ENCODE results near the gene TEX11.

TEX11 gene

DNA sequence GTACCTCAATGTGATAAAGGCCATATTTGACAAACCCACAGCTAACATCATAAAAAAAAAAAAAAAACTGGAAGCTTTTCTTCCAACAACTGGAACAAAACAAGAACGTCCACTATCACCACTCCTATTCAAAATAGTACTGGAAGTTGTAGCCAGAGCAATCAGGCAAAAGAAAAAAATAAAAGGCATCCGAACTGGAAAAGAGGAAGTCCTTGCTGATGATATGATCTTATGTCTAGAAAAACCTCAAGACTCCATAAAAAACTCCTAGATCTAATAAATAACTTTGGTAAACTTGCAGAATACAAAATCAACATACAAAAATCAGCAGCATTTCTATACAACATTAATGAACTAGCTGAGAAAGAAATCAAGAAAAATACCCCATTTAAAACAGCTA, 134.3 kb downstream of the TEX11 start:
- H3K27ac ChIP-seq (replicated peaks), result no peak overlapping the region
- peak; percentile 70 for TF ChIP-seq SPI1 (IDR thresholded peaks at IDR 0.05; ENCODE audit: borderline replicate concordance, low read depth)
- TF ChIP-seq, protein P1, sequence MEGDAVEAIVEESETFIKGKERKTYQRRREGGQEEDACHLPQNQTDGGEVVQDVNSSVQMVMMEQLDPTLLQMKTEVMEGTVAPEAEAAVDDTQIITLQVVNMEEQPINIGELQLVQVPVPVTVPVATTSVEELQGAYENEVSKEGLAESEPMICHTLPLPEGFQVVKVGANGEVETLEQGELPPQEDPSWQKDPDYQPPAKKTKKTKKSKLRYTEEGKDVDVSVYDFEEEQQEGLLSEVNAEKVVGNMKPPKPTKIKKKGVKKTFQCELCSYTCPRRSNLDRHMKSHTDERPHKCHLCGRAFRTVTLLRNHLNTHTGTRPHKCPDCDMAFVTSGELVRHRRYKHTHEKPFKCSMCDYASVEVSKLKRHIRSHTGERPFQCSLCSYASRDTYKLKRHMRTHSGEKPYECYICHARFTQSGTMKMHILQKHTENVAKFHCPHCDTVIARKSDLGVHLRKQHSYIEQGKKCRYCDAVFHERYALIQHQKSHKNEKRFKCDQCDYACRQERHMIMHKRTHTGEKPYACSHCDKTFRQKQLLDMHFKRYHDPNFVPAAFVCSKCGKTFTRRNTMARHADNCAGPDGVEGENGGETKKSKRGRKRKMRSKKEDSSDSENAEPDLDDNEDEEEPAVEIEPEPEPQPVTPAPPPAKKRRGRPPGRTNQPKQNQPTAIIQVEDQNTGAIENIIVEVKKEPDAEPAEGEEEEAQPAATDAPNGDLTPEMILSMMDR (IDR thresholded peaks at IDR 0.05; ENCODE audit: insufficient read depth, low read length), result no peak
- H3K27me3 ChIP-seq (ENCODE audit: insufficient read depth, poor library complexity, severe bottlenecking), result no peaks in the 10 kb centered on the region
- no peak for DNase-seq (ENCODE audit: low read depth in 1 of 2, low spot score in 1 of 2)
- H3K4me3 ChIP-seq (replicated peaks; ENCODE audit: insufficient read depth, low read length), result no peak overlapping the region

DNA sequence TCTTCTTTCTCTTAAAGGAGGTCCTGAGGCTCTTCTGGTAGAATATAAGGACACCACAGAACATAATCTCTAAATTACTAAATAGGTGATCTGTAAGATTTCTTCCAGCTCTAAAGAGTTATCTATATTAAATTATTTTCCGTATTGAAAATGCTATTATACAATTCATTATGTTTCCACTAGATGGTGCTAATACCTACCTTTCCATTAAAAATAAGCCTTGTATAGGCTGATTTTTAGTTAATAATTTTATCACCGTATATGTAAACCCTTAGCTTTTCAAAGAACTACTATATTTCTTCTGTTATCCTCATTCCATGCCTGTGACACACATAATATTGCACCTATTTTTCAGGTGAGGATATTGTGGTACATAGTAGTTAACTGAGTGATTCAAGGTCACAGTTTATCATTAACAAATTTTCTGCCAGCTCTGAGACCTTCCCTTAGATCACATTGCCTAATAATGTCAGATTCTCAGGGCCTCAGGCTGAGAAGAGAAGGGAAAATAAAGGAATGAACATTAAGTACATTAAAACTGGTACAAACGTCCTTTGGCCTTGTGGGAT, 138.8 kb downstream of the TEX11 start:
- DNase-seq (ENCODE audit: low read depth in 1 of 2, low spot score in 1 of 2), result no peak
- TF ChIP-seq POLR2AphosphoS5 (IDR thresholded peaks at IDR 0.05; ENCODE audit: low read depth), result no peak

DNA sequence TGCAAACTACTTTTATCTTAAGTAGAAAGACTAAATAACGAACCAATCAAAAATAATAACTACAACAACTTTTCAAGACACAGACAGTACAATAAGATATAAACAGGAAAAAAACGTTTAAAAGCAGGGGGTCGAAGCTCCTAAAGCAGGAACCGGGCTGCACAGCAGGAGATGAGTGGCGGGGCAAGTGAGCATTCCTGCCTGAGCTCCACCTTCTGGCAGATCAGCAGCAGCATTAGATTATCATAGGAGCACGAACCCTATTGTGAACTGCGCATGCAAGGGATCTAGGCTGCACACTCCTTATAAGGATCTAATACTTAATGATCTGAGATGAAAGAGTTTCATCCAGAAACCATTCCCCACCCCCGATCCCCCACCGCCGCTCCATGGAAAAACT, 146.2 kb downstream of the TEX11 start:
- no peak for DNase-seq (ENCODE audit: low read depth in 1 of 2, low spot score in 1 of 2)
- H3K27me3 ChIP-seq (ENCODE audit: insufficient read depth, poor library complexity, severe bottlenecking), result peaks cover 4% of the 10 kb centered on the region
- H3K4me3 ChIP-seq (replicated peaks; ENCODE audit: insufficient read depth, low read length), result no peak overlapping the region
- no peak overlapping the region for H3K27ac ChIP-seq (replicated peaks)
- TF ChIP-seq, protein P2, sequence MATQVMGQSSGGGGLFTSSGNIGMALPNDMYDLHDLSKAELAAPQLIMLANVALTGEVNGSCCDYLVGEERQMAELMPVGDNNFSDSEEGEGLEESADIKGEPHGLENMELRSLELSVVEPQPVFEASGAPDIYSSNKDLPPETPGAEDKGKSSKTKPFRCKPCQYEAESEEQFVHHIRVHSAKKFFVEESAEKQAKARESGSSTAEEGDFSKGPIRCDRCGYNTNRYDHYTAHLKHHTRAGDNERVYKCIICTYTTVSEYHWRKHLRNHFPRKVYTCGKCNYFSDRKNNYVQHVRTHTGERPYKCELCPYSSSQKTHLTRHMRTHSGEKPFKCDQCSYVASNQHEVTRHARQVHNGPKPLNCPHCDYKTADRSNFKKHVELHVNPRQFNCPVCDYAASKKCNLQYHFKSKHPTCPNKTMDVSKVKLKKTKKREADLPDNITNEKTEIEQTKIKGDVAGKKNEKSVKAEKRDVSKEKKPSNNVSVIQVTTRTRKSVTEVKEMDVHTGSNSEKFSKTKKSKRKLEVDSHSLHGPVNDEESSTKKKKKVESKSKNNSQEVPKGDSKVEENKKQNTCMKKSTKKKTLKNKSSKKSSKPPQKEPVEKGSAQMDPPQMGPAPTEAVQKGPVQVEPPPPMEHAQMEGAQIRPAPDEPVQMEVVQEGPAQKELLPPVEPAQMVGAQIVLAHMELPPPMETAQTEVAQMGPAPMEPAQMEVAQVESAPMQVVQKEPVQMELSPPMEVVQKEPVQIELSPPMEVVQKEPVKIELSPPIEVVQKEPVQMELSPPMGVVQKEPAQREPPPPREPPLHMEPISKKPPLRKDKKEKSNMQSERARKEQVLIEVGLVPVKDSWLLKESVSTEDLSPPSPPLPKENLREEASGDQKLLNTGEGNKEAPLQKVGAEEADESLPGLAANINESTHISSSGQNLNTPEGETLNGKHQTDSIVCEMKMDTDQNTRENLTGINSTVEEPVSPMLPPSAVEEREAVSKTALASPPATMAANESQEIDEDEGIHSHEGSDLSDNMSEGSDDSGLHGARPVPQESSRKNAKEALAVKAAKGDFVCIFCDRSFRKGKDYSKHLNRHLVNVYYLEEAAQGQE (IDR thresholded peaks at IDR 0.05; ENCODE audit: insufficient replicate concordance, low read depth), result no peak
- TF ChIP-seq, protein P1 (IDR thresholded peaks at IDR 0.05; ENCODE audit: insufficient read depth, low read length), result no peak
- no peak for TF ChIP-seq POLR2AphosphoS5 (IDR thresholded peaks at IDR 0.05; ENCODE audit: low read depth)

More for the DNA sequence above, 138.8 kb downstream of the TEX11 start:
- Histone ChIP-seq H3K4me3 (replicated peaks; ENCODE audit: insufficient read depth, low read length) (no peak overlapping the region), H3K27ac (replicated peaks) (no peak overlapping the region), H3K27me3 (ENCODE audit: insufficient read depth, poor library complexity, severe bottlenecking) (no peaks in the 10 kb centered on the region)

DNA sequence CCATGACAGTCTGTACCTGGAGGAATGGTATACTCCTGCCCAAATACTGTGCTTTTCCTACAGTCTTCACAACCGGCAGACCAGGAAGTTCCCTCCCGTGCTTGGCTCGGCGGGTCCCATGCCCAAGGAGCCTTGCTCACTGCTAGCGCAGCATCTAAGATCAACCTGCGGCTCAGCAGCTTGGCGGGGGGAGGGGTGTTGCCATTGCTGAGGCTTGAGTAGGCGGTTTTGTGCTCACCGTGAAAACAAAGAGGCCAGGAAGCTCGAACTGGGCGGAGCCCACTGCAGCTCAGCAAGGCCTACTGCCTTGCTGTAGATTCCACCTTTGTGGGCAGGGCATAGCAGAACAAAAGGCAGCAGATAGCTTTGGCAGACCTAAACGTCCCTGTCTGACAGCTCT, 152.7 kb downstream of the TEX11 start:
- Histone ChIP-seq H3K27me3 (ENCODE audit: insufficient read depth, poor library complexity, severe bottlenecking) (no peaks in the 10 kb centered on the region), H3K27ac (replicated peaks) (no peak overlapping the region)
- no peak for DNase-seq (ENCODE audit: low read depth in 1 of 2, low spot score in 1 of 2)

More for the DNA sequence above, 152.7 kb downstream of the TEX11 start:
- H3K4me3 ChIP-seq (replicated peaks; ENCODE audit: insufficient read depth, low read length), result no peak overlapping the region
- no peak for TF ChIP-seq SPI1 (IDR thresholded peaks at IDR 0.05; ENCODE audit: borderline replicate concordance, low read depth)
- TF ChIP-seq, protein P1 (IDR thresholded peaks at IDR 0.05; ENCODE audit: insufficient read depth, low read length), result no peak
- no peak for TF ChIP-seq POLR2AphosphoS5 (IDR thresholded peaks at IDR 0.05; ENCODE audit: low read depth)
- TF ChIP-seq GABPA (IDR thresholded peaks at IDR 0.05; ENCODE audit: low read depth), result no peak
- TF ChIP-seq, protein P2 (IDR thresholded peaks at IDR 0.05; ENCODE audit: insufficient replicate concordance, low read depth), result no peak

Measured in HL-60 (cell line).